ENCODE measurements around the gene MAP3K15. TPM values are rescaled to one million over a fixed set of nuclear protein-coding genes. Genes with fewer than 3 reads are reported as not detected.

The MAP3K15 gene
- polyA plus RNA-seq, 3 donors: not detected

GRCh38 chrX:19343085-19343534, 172.2 kb downstream of the MAP3K15 start:
- Mint-ChIP-seq H3K4me1 (peaks cover 20% of the 10 kb centered on the region), H3K36me3 (peaks cover 0 to 3% of the 10 kb centered on the region in 2 donors), H3K27ac (peak overlapping the region; percentile 73 to 95 (median 83)), H3K9me3 (peaks cover 0 to 10% (median 0%) of the 10 kb centered on the region in 7 donors), H3K4me3 (peak overlapping the region; percentile 78 to 86), H3K27me3 (ENCODE audit: low read depth in 3 of 3) (peaks cover 0 to 7% (median 2%) of the 10 kb centered on the region in 3 donors)
- Histone ChIP-seq H3K9me3 (replicated peaks in 1 of 2; ENCODE audit: control insufficient read depth in 1 of 2, insufficient read depth in 1 of 2, low read length in 2 of 2) (no peaks in the 10 kb centered on the region), H4K20me1 (ENCODE audit: insufficient read depth, low read length) (no peaks in the 10 kb centered on the region), H3K79me2 (ENCODE audit: insufficient read depth, low read length) (peaks cover 41% of the 10 kb centered on the region), H3K27me3 (ENCODE audit: control insufficient read depth in 2 of 2, insufficient read depth in 2 of 2, low read length in 2 of 2) (no peaks in the 10 kb centered on the region), H3K4me3 (replicated peaks in 1 of 3; ENCODE audit: low read depth in 2 of 3, low read length in 3 of 3) (peak overlapping the region; percentile 44 to 79 (median 70)), H3K4me1 (ENCODE audit: control insufficient read depth in 1 of 2, insufficient read depth in 2 of 2, low read length in 2 of 2) (peaks cover 25 to 28% of the 10 kb centered on the region in 2 donors), H2AFZ (ENCODE audit: insufficient read depth, low read depth, low read length, poor library complexity, severe bottlenecking) (peak overlapping the region; percentile 73), H3K36me3 (replicated peaks in 1 of 2; ENCODE audit: control insufficient read depth in 1 of 2, insufficient read depth in 2 of 2, low read length in 2 of 2) (peaks cover 0 to 2% of the 10 kb centered on the region in 2 donors), H3K9ac (ENCODE audit: insufficient read depth, low read length, poor library complexity, severe bottlenecking) (peak overlapping the region; percentile 72), H3K4me2 (replicated peaks; ENCODE audit: extremely low read depth, low read length, poor library complexity, severe bottlenecking) (peak overlapping the region; percentile 76), H3K27ac (ENCODE audit: low read depth in 1 of 2, low read length in 2 of 2) (peak overlapping the region; percentile 50 to 75)
- intact Hi-C loops (cut with micrococcal nuclease): loop anchor here in 1 of 2 donors (5.0 kb wide), 1 partner anchor 916 kb away; the partner anchor contains the start of gene CDKL5
- no peak for TF ChIP-seq CTCF (IDR thresholded peaks at IDR 0.05)
- 17% methylated on average over 1 of the region's 11 CpGs for WGBS (ENCODE audit: insufficient coverage)
- no peak for DNase-seq

GRCh38 chrX:19342331-19342906, 172.9 kb downstream of the MAP3K15 start:
- no peaks in the 10 kb centered on the region for H3K36me3 ChIP-seq (replicated peaks in 1 of 2; ENCODE audit: control insufficient read depth in 1 of 2, insufficient read depth in 2 of 2, low read length in 2 of 2)
- H4K20me1 ChIP-seq (ENCODE audit: insufficient read depth, low read length): no peaks in the 10 kb centered on the region
- Mint-ChIP-seq H3K27me3 (ENCODE audit: low read depth in 3 of 3) (peaks cover 0 to 7% (median 2%) of the 10 kb centered on the region in 3 donors), H3K4me1 (peaks cover 20% of the 10 kb centered on the region), H3K9me3 (peaks cover 0 to 10% (median 0%) of the 10 kb centered on the region in 7 donors), H3K27ac (peak overlapping the region; percentile 60 to 95 (median 79)), H3K36me3 (no peaks in the 10 kb centered on the region), H3K4me3 (peak overlapping the region in 1 of 2 donors; percentile 28)
- 0% methylated on average over 1 of the region's 6 CpGs for WGBS (ENCODE audit: insufficient coverage)
- DNase-seq: peak; percentile 16 to 28 (median 24)
- no peaks in the 10 kb centered on the region for H3K27me3 ChIP-seq (ENCODE audit: control insufficient read depth in 2 of 2, insufficient read depth in 2 of 2, low read length in 2 of 2)
- peaks cover 25 to 28% of the 10 kb centered on the region in 2 donors for H3K4me1 ChIP-seq (ENCODE audit: control insufficient read depth in 1 of 2, insufficient read depth in 2 of 2, low read length in 2 of 2)
- H3K4me2 ChIP-seq (replicated peaks; ENCODE audit: extremely low read depth, low read length, poor library complexity, severe bottlenecking): peak overlapping the region; percentile 76
- TF ChIP-seq CTCF (IDR thresholded peaks at IDR 0.05): no peak
- peaks cover 34% of the 10 kb centered on the region for H3K79me2 ChIP-seq (ENCODE audit: insufficient read depth, low read length)
- H2AFZ ChIP-seq (ENCODE audit: insufficient read depth, low read depth, low read length, poor library complexity, severe bottlenecking): peak overlapping the region; percentile 73
- intact Hi-C loops (cut with micrococcal nuclease): loop anchor here in 1 of 2 donors (5.0 kb wide), 1 partner anchor 915 kb away; the partner anchor contains the start of gene CDKL5
- H3K9me3 ChIP-seq (replicated peaks in 1 of 2; ENCODE audit: control insufficient read depth in 1 of 2, insufficient read depth in 1 of 2, low read length in 2 of 2): no peaks in the 10 kb centered on the region
- no peak overlapping the region for H3K9ac ChIP-seq (ENCODE audit: insufficient read depth, low read length, poor library complexity, severe bottlenecking)
- peak overlapping the region; percentile 50 to 75 for H3K27ac ChIP-seq (ENCODE audit: low read depth in 1 of 2, low read length in 2 of 2)
- H3K4me3 ChIP-seq (replicated peaks in 1 of 3; ENCODE audit: low read depth in 2 of 3, low read length in 3 of 3): no peak overlapping the region

Measured in CD14-positive monocyte (primary cell).